AG08395 (cell line): ENCODE results near the gene CORT.
A peak's percentile ranks its signal among the peaks of the same experiment; 100 is the strongest.
"Not testable (repeated sequence)": the region's sequence is repeated elsewhere in the genome, so short reads cannot be mapped to it uniquely, and the experiment has no call there.

Source experiments
- DNase-seq: peaks from one replicate; pipeline ENCODE4 v3.0.0; 2012; ENCODE audit warnings: mixed read lengths, low spot score

The CORT gene

GRCh38 chr1:10438677-10439163 is 11.1 kb upstream of the CORT start:
- DNase-seq = no peak

- DNase-seq = no peak
Measured at GRCh38 chr1:10440305-10440704, 9.5 kb upstream of the CORT start.

GRCh38 chr1:10440794-10441193 is 9.0 kb upstream of the CORT start:
- DNase-seq = no peak

- DNase-seq = no peak
Measured at GRCh38 chr1:10444248-10444647, 5.6 kb upstream of the CORT start.

GRCh38 chr1:10444795-10445397 is 4.9 kb upstream of the CORT start:
- no peak for DNase-seq

DNA sequence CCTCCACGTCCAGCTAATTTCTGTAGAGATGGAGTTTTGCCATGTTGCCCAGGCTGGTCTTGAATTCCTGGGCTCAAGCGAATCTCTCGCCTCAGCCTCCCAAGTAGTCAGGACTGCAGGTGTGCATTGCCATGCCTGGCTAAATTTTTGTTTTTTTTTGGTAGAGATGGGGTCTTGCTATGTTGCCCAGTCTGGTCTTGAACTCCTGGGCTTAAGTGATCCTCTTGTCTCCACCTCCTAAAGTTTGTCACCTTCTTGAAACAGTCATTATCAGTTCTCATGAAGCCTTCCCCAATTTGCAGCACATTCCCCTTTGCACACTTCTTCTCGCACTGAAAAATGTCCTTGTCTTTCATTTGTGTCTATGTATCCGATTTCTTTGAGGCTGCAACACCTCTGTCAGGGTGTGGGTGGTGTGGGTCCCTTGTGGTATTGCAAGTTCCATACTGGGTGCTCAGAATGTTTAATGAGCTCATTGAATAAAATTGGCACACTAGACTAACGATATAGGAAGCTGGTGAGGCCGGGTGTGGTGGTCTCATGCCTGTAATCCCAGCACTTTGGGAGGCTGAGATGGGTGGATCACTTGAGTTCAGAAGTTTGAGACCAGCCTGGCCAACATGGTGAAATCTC is 2.9 kb upstream of the CORT start:
- no peak for DNase-seq

DNA sequence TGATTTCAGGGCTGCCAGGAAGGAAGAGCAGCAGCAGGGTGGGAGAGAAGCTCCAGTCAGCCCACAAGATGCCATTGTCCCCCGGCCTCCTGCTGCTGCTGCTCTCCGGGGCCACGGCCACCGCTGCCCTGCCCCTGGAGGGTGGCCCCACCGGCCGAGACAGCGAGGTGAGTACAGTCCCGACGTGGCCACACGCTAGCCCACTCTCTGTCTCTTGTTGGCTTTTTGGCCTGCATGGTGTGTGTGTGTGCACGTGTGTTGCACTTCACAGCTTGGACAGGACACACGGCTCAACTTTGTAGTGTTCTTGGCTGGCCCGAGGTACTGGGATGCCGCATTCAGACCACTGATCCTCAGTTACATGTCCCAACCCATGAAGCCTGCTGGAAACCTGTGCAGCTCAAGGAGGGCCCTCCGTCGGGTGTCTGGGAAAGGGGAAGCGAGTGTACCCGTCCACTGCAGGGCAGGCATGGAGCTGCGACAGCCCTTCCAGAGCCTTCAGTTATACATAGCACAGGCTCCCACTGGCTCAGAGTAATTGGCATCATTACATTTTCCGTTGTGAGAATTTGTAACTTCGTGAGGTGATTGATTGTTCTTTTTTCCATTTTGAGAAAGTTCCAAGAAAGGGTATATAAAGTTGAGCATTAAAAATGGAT is 454 bp downstream of the CORT start:
- DNase-seq = no peak

DNA sequence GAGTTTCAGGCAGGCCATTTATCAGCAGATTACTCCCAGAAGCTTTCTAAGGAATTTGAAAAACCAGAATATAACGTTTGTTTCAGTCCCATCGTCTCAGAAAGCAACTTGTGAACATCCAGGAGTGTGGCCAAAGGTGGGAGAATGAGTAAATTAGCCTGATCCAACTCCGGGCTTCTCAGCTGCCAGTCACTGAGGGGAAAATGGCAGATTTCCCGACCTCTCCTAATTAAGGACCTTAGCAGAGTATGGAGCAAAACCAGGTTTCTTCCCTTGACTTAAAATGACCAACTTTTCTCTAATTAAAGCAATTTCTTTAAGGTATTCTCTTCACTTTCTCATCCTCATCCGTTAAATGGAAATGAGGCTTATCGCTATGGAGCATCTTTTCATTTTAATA is 1.0 kb downstream of the CORT start:
- no peak for DNase-seq

- peak; percentile 63 for DNase-seq
Measured at GRCh38 chr1:10451287-10451686, 1.5 kb downstream of the CORT start.

DNA sequence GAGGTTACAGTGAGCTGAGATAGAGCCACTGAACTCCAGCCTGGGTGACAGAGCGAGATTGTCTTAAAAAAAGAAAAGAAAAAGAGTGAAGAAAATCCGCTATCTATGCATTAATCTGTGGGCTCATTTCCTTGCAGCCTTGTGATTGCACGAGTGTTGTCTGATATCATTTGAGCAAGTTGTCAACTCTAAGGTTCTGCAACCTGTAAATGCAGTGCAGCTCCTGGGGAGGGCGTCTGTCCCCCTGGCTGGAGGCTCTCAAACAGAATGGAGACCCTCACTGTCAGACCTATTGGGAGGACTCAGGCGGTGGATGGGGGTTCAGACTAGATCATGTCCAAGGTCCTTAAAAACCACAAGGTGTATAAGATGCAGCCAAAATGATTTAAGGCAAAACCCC is 6.2 kb downstream of the CORT start:
- no peak for DNase-seq

- no peak for DNase-seq
Measured at GRCh38 chr1:10456661-10457060, 6.8 kb downstream of the CORT start.

GRCh38 chr1:10457462-10457861 is 7.6 kb downstream of the CORT start:
- DNase-seq = not testable (repeated sequence)

DNA sequence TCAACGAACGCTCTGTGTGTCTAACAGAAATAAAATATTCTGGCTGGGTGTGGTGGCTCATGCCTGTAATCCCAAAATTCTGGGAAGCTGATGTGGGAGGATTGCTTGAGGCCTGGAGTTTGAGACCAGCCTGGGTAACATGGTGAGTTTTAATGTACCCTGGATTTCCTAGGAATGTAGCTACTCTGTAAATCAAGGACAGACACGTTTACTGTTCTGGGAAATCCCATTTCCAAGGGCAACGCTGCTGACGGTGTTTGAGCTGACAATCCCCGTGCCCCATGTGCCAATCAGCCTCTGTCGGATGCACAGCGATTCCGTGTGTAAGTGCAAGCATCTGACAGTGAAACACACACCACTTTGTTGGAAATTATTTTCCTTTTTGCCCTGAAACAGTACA is 8.0 kb downstream of the CORT start:
- DNase-seq = no peak

DNA sequence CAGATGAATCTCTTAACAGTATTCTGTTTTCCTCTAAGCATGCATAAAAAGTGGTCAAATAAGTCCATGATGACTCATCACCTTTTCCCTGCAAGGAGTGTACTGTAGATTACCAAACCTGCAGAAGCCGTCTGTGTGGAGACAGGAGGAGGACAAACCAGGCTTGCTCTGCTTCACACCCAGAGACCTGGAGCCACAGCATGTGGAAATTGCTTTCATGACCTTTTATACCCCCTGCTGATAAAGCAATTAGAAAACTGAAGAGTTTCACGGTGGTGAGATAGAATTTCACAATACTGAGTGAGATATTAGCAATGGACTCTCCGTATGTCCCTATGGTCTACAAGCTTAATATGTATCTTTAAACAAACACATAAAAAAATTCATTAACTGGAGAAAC is 9.4 kb downstream of the CORT start:
- peak; percentile 70 for DNase-seq

DNA sequence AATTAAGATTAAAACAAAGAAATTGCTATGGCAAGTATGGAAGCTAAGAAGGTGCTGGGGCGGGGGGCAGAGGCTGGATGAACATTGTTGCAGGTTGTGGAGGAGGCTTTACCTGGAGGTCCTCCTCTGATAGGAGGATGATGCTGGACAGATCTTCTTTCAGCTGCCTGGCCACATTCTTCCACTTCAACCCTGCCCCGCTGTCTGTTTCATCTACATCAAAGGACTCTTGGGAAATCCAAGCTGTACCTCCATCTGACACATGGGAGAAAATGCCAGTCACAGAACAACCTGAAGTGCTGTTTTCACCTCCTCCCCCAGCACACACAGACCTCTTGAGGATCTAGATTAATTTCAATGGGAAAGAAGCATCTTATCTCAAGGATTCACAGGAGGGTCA is 17.2 kb downstream of the CORT start:
- no peak for DNase-seq

GRCh38 chr1:10470043-10470442 is 20.2 kb downstream of the CORT start:
- no peak for DNase-seq

DNA sequence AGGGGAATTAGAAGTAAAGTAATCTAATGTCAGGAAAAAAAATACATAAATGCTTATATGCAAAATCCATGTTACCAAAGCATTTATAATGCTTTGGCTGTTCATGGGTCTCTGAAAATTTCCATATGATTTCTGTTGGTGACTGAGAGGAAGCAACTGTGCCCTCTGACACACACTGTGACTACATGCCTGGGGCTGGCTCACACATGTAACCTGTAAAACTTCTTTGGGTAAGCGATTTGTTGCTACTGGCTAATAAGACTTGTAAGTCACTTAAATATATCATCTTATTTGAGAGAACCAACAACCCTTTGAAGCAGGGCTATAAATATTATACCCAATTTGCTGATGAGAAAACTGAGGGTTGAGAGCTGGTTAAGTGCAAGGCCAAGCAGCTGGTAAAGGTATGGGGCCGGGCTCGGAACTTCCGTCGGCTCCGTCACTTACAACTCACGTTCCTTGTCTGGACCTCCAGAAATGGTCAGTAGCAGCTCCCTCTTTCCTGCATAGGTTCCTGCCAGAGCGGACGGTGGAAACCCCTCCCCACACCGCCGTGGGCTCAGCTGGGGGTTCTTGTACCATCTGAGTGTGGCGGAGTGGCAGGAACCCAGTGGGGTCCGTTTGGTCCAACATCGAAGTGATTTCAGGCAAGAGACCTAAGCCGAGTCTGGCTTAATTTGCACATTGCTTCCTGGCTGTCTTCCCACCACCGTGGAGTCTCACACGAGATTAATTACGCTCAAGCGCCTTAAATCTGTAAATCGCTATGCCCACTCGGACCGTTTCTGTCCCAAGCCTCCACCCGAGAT is 21.8 kb downstream of the CORT start:
- no peak for DNase-seq

- peak; percentile 96 for DNase-seq
Measured at GRCh38 chr1:10472220-10473144, 22.7 kb downstream of the CORT start, which contains the start of gene DFFA. Gene DFFA, minus strand, starts transcription at chr1:10472529. Its CDS starts 71 bp downstream, at chr1:10472458.

- DNase-seq = no peak
Measured at GRCh38 chr1:10473145-10473765, 23.4 kb downstream of the CORT start.

DNA sequence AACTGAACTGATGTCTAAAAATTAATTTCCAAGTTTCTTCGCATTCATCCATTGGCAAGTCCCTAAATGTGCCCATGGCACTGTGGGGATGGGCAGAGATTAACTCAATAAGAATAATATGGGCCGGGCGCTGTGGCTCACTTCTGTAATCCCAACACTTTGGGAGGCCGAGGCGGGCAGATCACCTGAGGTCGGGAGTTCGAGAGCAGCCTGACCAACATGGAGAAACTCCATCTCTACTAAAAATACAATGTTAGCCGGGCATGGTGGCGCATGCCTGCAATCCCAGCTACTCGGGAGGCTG is 24.4 kb downstream of the CORT start:
- DNase-seq = not testable (repeated sequence)
